IMR-90 (cell line): Measurements from ENCODE around the gene BASP1. TPM values are rescaled to one million over a fixed set of nuclear protein-coding genes. Genes with fewer than 3 reads are reported as not detected.

Experiments
- ATAC-seq: fragments of 200-7000 bp; cut with Tn5 transposase; 2 replicates; pipeline ENCODE4 v1.9.1; 2020; ENCODE audit warnings: low read depth, mild to moderate bottlenecking, moderate library complexity
- BruUV-seq: library from RNA; stranded (reverse); fragments of 400-500 nt; replicated peaks from 2 replicates; lab custom pipeline; 2021; lab: Mats Ljungman, UMichigan
- CTCF ChIA-PET: fragments of 300-600 bp; formaldehyde crosslinking; extraction: SDS; loops from one replicate; lab custom pipeline; 2021; ENCODE audit warnings: antibody characterized with exemption; lab: Yijun Ruan, JAX
- POLR2A ChIA-PET: fragments of 300-600 bp; sonication (Branson Sonifier 250); formaldehyde crosslinking; loops from one replicate; lab custom pipeline; 2022; ENCODE audit warnings: antibody characterized with exemption; ENCODE audit not compliant: unreplicated experiment; lab: Charles Lee
- DNase-seq: peaks from one replicate; pipeline ENCODE4 v3.0.0; 2013
- H2AFZ ChIP-seq: replicated peaks from 2 replicates; pipeline ENCODE3; 2013; ENCODE audit warnings: low read length, mild to moderate bottlenecking; ENCODE audit not compliant: poor library complexity
- H2AK5ac ChIP-seq: 2 replicates; pipeline ENCODE4 v1.6.1; 2013; ENCODE audit warnings: low read depth, low read length, inconsistent platforms
- H2AK9ac ChIP-seq: replicated peaks from 2 replicates; pipeline ENCODE3; 2013; ENCODE audit warnings: mild to moderate bottlenecking, low read depth, low read length, moderate library complexity; ENCODE audit not compliant: poor library complexity
- H2BK120ac ChIP-seq: 2 replicates; pipeline ENCODE4 v1.6.1; 2013; ENCODE audit warnings: low read depth, low read length, inconsistent platforms
- H2BK15ac ChIP-seq: 3 replicates; pipeline ENCODE4 v1.6.1; 2013; ENCODE audit warnings: low read depth, low read length, inconsistent platforms
- H2BK20ac ChIP-seq: 2 replicates; pipeline ENCODE4 v1.6.1; 2013; ENCODE audit warnings: low read depth, mild to moderate bottlenecking, inconsistent platforms, low read length, moderate library complexity
- H2BK5ac ChIP-seq: 2 replicates; pipeline ENCODE4 v1.6.1; 2013; ENCODE audit warnings: mild to moderate bottlenecking, low read depth, low read length, inconsistent platforms; ENCODE audit not compliant: poor library complexity, severe bottlenecking
- H3K14ac ChIP-seq: replicated peaks from 2 replicates; pipeline ENCODE4 v1.6.1; 2013; ENCODE audit warnings: low read depth, low read length, inconsistent platforms
- H3K18ac ChIP-seq: 2 replicates; pipeline ENCODE4 v1.6.1; 2013; ENCODE audit warnings: low read depth, low read length, control low read depth
- H3K23ac ChIP-seq: 2 replicates; pipeline ENCODE4 v1.6.1; 2013; ENCODE audit warnings: low read depth, low read length, inconsistent platforms
- H3K27ac ChIP-seq: 2 replicates; pipeline ENCODE4 v1.5.1; 2013; ENCODE audit warnings: mild to moderate bottlenecking, control low read depth, low read length; ENCODE audit not compliant: insufficient read depth
- H3K27me3 ChIP-seq: 2 replicates; pipeline ENCODE4 v1.6.1; 2013; ENCODE audit warnings: low read length; ENCODE audit not compliant: control insufficient read depth, insufficient read depth
- H3K36me3 ChIP-seq: 2 replicates; pipeline ENCODE4 v1.6.1; 2013; ENCODE audit warnings: low read length, mixed read lengths; ENCODE audit not compliant: control insufficient read depth, insufficient read depth
- H3K4ac ChIP-seq: 2 replicates; pipeline ENCODE4 v1.6.1; 2013; ENCODE audit warnings: low read depth, low read length, inconsistent platforms
- H3K4me1 ChIP-seq: 2 replicates; pipeline ENCODE4 v1.6.1; 2013; ENCODE audit warnings: low read length, mixed read lengths; ENCODE audit not compliant: control insufficient read depth, insufficient read depth
- H3K4me2 ChIP-seq: 2 replicates; pipeline ENCODE4 v1.6.1; 2013; ENCODE audit warnings: low read depth, mild to moderate bottlenecking, control low read depth, low read length, moderate library complexity
- H3K4me3 ChIP-seq: 2 replicates; pipeline ENCODE4 v1.5.1; 2013; ENCODE audit warnings: low read depth, mild to moderate bottlenecking, control low read depth, low read length, moderate library complexity; ENCODE audit not compliant: insufficient read depth
- H3K56ac ChIP-seq: 2 replicates; pipeline ENCODE4 v1.6.1; 2013; ENCODE audit warnings: low read length, inconsistent platforms; ENCODE audit not compliant: insufficient read depth; ENCODE audit errors: extremely low read depth
- H3K79me1 ChIP-seq, 2 experiments: 2 replicates each; pipeline ENCODE4 v1.6.1; 2013; ENCODE audit warnings: low read length in 2 of 2, inconsistent platforms in 1 of 2, low read depth in 1 of 2
- H3K9ac ChIP-seq: 2 replicates; pipeline ENCODE4 v1.6.1; 2013; ENCODE audit warnings: low read depth, low read length, control low read depth
- H3K9me1 ChIP-seq: 2 replicates; pipeline ENCODE4 v1.6.1; 2013; ENCODE audit warnings: low read length, inconsistent platforms; ENCODE audit not compliant: insufficient read depth
- H3K9me3 ChIP-seq: 2 replicates; pipeline ENCODE4 v1.6.1; 2013; ENCODE audit warnings: low read length; ENCODE audit not compliant: control insufficient read depth, insufficient read depth
- H4K20me1 ChIP-seq: 2 replicates; pipeline ENCODE4 v1.6.1; 2013; ENCODE audit warnings: low read length, inconsistent platforms; ENCODE audit not compliant: insufficient read depth
- H4K5ac ChIP-seq: 2 replicates; pipeline ENCODE4 v1.6.1; 2013; ENCODE audit warnings: mild to moderate bottlenecking, low read depth, low read length, control low read depth
- H4K8ac ChIP-seq, 2 experiments: 2 replicates each; pipeline ENCODE4 v1.6.1; 2013; ENCODE audit warnings: low read depth in 2 of 2, low read length in 2 of 2, control low read depth in 1 of 2, inconsistent platforms in 1 of 2
- H4K91ac ChIP-seq: 2 replicates; pipeline ENCODE4 v1.6.1; 2013; ENCODE audit warnings: low read depth, low read length, inconsistent platforms; ENCODE audit not compliant: insufficient read depth
- CEBPB ChIP-seq: IDR thresholded peaks from 2 replicates; pipeline ENCODE4 v1.6.1; 2012; ENCODE audit warnings: low read depth, low read length, improper control_type of control experiment
- CHD1 ChIP-seq: IDR thresholded peaks from 2 replicates; pipeline ENCODE4 v1.6.1; 2012; ENCODE audit warnings: low read depth, low read length, improper control_type of control experiment
- MAFK ChIP-seq: IDR thresholded peaks from 2 replicates; pipeline ENCODE4 v1.6.1; 2012; ENCODE audit warnings: low read depth, low read length, improper control_type of control experiment
- MAZ ChIP-seq: IDR thresholded peaks from 2 replicates; pipeline ENCODE4 v1.6.1; 2012; ENCODE audit warnings: low read depth, mild to moderate bottlenecking, low read length, improper control_type of control experiment, moderate library complexity, borderline replicate concordance
- MXI1 ChIP-seq: IDR thresholded peaks from 2 replicates; pipeline ENCODE4 v1.6.1; 2012; ENCODE audit warnings: low read depth, mild to moderate bottlenecking, low read length, moderate library complexity, borderline replicate concordance
- NFE2L2 ChIP-seq: fragments of 150-350 bp; IDR thresholded peaks from 2 replicates; pipeline ENCODE4 v1.6.1; 2016; ENCODE audit warnings: low read depth, mild to moderate bottlenecking, low read length
- RFX5 ChIP-seq: IDR thresholded peaks from 2 replicates; pipeline ENCODE4 v1.8.0; 2012; ENCODE audit warnings: low read depth, mild to moderate bottlenecking, low read length, moderate library complexity
- SMC3 ChIP-seq: fragments of 150-350 bp; IDR thresholded peaks from 2 replicates; pipeline ENCODE4 v1.6.1; 2016; ENCODE audit warnings: low read depth, mild to moderate bottlenecking, antibody characterized with exemption, low read length, moderate library complexity
- WGBS, 2 experiments: methylation state at CpG; one replicate each; pipeline versions ENCODE4 v1.1.5 to v1.1.7; 2013; ENCODE audit warnings: missing lambda C conversion rate in 2 of 2; ENCODE audit not compliant: insufficient read length in 1 of 2; ENCODE audit errors: extremely low coverage in 2 of 2; 5-methylcytosine and 5-hydroxymethylcytosine counted together
- dilution Hi-C: fragments of 300-500 bp; cut with HindIII; formaldehyde crosslinking; loops from one replicate; pipeline ENCODE4 v1.14.3; 2018; ENCODE audit warnings: low sequenced_read_pairs; ENCODE audit not compliant: unreplicated experiment
- in situ Hi-C: fragments of 300-500 bp; cut with MboI; formaldehyde crosslinking; loops from 3 replicates; pipeline ENCODE4 v1.14.3; 2019; ENCODE audit warnings: low sequenced_read_pairs, inconsistent platforms, mixed read lengths
- intact Hi-C: fragments of 100-400 bp; cut with micrococcal nuclease; formaldehyde crosslinking; loops from 2 replicates; pipeline ENCODE4 v1.10.0; 2022
- polyA plus RNA-seq, 3 experiments: library from polyadenylated mRNA; depleted of rRNA; stranded (reverse); fragments of >200 nt; gene quantifications; 2 replicates each; pipeline ENCODE4 v1.2.3, GENCODE V29; 2012; ENCODE audit warnings: low replicate concordance in 1 of 3
- total RNA-seq: library from RNA; depleted of rRNA; stranded (reverse); fragments of >200 nt; gene quantifications from 2 replicates; pipeline ENCODE4 v1.2.3, GENCODE V29; 2012
- TF ChIP-seq, protein P1 (sequence below): conservative IDR thresholded peaks from 2 replicates; pipeline ENCODE4 v1.5.1; 2012; ENCODE audit warnings: mild to moderate bottlenecking, low read depth, low read length, improper control_type of control experiment
- TF ChIP-seq, protein P2 (sequence below): fragments of 150-350 bp; IDR thresholded peaks from 2 replicates; pipeline ENCODE4 v1.6.1; 2016; ENCODE audit warnings: low read depth, mild to moderate bottlenecking, low read length, moderate library complexity, borderline replicate concordance
- TF ChIP-seq, protein P3 (sequence below): fragments of 150-350 bp; IDR thresholded peaks from 2 replicates; pipeline ENCODE4 v1.6.1; 2017; ENCODE audit warnings: mild to moderate bottlenecking, antibody characterized with exemption, low read length, low read depth

The BASP1 gene
- total and polyA plus RNA-seq, 2 of the 4 experiments (the other 2 are of a cell fraction) = 39.6 to 103 TPM

DNA sequence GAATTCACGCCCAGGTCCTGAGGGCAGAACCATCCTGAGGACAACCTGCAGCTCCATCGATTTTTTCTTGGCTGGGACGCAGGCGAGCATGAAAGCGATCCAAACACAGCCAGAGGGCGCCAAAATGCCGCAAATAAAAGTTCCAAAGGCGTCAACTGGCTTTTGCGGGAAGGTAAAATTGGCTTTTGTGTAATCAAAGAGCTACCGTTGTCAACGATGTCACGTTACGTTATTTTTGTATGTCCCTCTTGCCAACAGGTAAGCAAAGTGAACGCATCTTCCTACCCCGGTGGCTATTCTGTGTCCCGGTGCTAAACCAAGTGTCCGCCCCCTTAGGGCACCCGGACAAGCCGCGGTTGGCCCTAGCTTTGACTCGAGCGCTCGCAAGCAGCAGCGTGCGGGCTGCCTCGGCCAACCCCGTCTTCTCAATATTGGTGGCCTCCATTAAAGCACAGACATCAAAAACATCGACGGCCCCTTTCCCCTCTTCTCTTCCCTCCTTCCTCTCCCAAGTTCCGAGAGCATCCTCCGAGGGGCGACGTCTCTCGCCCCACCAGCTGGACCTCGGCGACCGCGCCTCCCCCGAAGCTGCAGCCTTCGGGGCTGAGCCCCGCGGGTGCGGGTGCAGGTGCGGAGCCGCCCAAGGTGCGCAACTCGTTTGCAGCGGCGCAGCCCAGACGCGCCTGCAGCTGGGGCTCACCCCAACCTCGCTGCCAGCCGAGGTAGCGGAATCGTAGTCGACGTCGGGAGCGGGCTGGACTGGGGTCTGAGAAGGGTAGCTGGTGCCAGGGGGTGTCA lies 1.1 kb upstream of the BASP1 start:
- 0 out of 4 replicates have a peak overlapping the region, but pooled peaks of 1 of the 2 experiments have one; percentile 36 for H4K8ac ChIP-seq
- no peak overlapping the region; the same call in 1 of the 2 replicates for H3K56ac ChIP-seq
- DNase-seq (peak; percentile 76), ATAC-seq (peak; percentile 24)
- H4K91ac ChIP-seq = peak overlapping the region; percentile 41
- H2BK5ac ChIP-seq = peak overlapping the region; percentile 35
- H3K4me2 ChIP-seq = peak overlapping the region; percentile 92
- peak overlapping the region; percentile 27 for H3K27ac ChIP-seq
- no peak overlapping the region for H3K23ac ChIP-seq
- peak overlapping the region; percentile 39; the same call in 1 of the 2 replicates for H3K18ac ChIP-seq
- intact Hi-C loops (loop anchor here (1.0 to 10.0 kb wide), 11 partner anchors 66 to 1098 kb away; no protein-coding TSS in a partner anchor), in situ Hi-C loops (loop anchor here (5.0 to 10.0 kb wide), 2 partner anchors 898 to 1066 kb away; no protein-coding TSS in a partner anchor), dilution Hi-C loops (no loop called here)
- H2AFZ ChIP-seq = peak overlapping the region; percentile 88
- H4K20me1 ChIP-seq = peaks cover 29% of the 10 kb centered on the region
- no peak overlapping the region for H3K14ac ChIP-seq
- peak overlapping the region; percentile 14; the same call in 1 of the 3 replicates for H2BK15ac ChIP-seq
- H3K79me1 ChIP-seq = peaks cover 0 to 17% of the 10 kb centered on the region in 2 experiments; a peak in 3 of 4 replicates
- H3K4me3 ChIP-seq = peak overlapping the region; percentile 49
- POLR2A ChIA-PET = interaction anchor here (0.5 to 0.7 kb wide), 5 partner anchors 10 to 891 kb away, joined by 3 to 5 read pairs (median 4); no protein-coding TSS in a partner anchor
- H2AK9ac ChIP-seq = peak overlapping the region; percentile 60
- peaks cover 5% of the 10 kb centered on the region for H3K36me3 ChIP-seq
- H2BK20ac ChIP-seq = 0 out of 2 replicates have a peak overlapping the region, but pooled peaks have one; percentile 20
- CTCF ChIA-PET = interaction anchor here (0.6 to 3.5 kb wide), 24 partner anchors 78 to 1098 kb away, joined by 3 to 27 read pairs (median 3); no protein-coding TSS in a partner anchor
- TSS peak; percentile 37 for BruUV-seq
- H4K5ac ChIP-seq = no peak overlapping the region
- no peaks in the 10 kb centered on the region; the same call in 1 of the 2 replicates for H3K27me3 ChIP-seq
- no peak overlapping the region for H2AK5ac ChIP-seq
- WGBS, 2 experiments = 1% methylated on average over 29 of the region's 59 CpGs; no CpG with 5 or more reads in 1 of the 2 experiments
- H3K4me1 ChIP-seq = peaks cover 3% of the 10 kb centered on the region
- H3K4ac ChIP-seq = 0 out of 2 replicates have a peak overlapping the region, but pooled peaks have one; percentile 25
- H3K9me1 ChIP-seq = no peaks in the 10 kb centered on the region
- peak overlapping the region; percentile 12; the same call in 1 of the 2 replicates for H3K9ac ChIP-seq
- H3K9me3 ChIP-seq = no peaks in the 10 kb centered on the region
- peak overlapping the region; percentile 35; the same call in 1 of the 2 replicates for H2BK120ac ChIP-seq
- TF ChIP-seq, protein P1, sequence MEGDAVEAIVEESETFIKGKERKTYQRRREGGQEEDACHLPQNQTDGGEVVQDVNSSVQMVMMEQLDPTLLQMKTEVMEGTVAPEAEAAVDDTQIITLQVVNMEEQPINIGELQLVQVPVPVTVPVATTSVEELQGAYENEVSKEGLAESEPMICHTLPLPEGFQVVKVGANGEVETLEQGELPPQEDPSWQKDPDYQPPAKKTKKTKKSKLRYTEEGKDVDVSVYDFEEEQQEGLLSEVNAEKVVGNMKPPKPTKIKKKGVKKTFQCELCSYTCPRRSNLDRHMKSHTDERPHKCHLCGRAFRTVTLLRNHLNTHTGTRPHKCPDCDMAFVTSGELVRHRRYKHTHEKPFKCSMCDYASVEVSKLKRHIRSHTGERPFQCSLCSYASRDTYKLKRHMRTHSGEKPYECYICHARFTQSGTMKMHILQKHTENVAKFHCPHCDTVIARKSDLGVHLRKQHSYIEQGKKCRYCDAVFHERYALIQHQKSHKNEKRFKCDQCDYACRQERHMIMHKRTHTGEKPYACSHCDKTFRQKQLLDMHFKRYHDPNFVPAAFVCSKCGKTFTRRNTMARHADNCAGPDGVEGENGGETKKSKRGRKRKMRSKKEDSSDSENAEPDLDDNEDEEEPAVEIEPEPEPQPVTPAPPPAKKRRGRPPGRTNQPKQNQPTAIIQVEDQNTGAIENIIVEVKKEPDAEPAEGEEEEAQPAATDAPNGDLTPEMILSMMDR = peak; percentile 88
- TF ChIP-seq MAFK (no peak), MXI1 (peak; percentile 18; the same call in 1 of the 2 replicates), RFX5 (no peak), MAZ (no peak), CHD1 (no peak), NFE2L2 (no peak), SMC3 (peak; percentile 98), CEBPB (0 out of 2 replicates have a peak, but pooled peaks have one; percentile 1)
- TF ChIP-seq, protein P2, sequence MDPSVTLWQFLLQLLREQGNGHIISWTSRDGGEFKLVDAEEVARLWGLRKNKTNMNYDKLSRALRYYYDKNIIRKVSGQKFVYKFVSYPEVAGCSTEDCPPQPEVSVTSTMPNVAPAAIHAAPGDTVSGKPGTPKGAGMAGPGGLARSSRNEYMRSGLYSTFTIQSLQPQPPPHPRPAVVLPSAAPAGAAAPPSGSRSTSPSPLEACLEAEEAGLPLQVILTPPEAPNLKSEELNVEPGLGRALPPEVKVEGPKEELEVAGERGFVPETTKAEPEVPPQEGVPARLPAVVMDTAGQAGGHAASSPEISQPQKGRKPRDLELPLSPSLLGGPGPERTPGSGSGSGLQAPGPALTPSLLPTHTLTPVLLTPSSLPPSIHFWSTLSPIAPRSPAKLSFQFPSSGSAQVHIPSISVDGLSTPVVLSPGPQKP = no peak
- TF ChIP-seq, protein P3, sequence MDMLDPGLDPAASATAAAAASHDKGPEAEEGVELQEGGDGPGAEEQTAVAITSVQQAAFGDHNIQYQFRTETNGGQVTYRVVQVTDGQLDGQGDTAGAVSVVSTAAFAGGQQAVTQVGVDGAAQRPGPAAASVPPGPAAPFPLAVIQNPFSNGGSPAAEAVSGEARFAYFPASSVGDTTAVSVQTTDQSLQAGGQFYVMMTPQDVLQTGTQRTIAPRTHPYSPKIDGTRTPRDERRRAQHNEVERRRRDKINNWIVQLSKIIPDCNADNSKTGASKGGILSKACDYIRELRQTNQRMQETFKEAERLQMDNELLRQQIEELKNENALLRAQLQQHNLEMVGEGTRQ = no peak
